Right ventricle myocardium superior (tissue), 1 donor: ENCODE data around the gene NKG7. TPM values are rescaled to one million over a fixed set of nuclear protein-coding genes. Genes with fewer than 3 reads are reported as not detected.
A peak's percentile ranks its signal among the peaks of the same experiment; 100 is the strongest.

Source experiments
- ATAC-seq: fragments of 200-7000 bp; cut with Tn5 transposase; one replicate; pipeline ENCODE4 v1.9.1; 2020; ENCODE audit warnings: mild to moderate bottlenecking; ENCODE audit not compliant: poor library complexity
- DNase-seq: peaks from one replicate; pipeline ENCODE4 v3.0.0-alpha.2; 2020
- intact Hi-C: fragments of 100-400 bp; cut with DNase I; formaldehyde crosslinking; loops from one replicate; pipeline ENCODE4 v1.11.2; 2022
- total RNA-seq: library from RNA; stranded (reverse); fragmentation: NEBNext Ultra II Directional; extraction: Animal tissue kit (Norgen Biotek cat#: 25700); gene quantifications from one replicate; pipeline ENCODE4 v1.2.1, GENCODE V29; 2021
- donor health status: DM: no; HTN: yes; CAD: no; lungs with severe emphysema.

The NKG7 gene
- total RNA-seq, 1 donor from 2014 or later: 2.3 TPM

DNA sequence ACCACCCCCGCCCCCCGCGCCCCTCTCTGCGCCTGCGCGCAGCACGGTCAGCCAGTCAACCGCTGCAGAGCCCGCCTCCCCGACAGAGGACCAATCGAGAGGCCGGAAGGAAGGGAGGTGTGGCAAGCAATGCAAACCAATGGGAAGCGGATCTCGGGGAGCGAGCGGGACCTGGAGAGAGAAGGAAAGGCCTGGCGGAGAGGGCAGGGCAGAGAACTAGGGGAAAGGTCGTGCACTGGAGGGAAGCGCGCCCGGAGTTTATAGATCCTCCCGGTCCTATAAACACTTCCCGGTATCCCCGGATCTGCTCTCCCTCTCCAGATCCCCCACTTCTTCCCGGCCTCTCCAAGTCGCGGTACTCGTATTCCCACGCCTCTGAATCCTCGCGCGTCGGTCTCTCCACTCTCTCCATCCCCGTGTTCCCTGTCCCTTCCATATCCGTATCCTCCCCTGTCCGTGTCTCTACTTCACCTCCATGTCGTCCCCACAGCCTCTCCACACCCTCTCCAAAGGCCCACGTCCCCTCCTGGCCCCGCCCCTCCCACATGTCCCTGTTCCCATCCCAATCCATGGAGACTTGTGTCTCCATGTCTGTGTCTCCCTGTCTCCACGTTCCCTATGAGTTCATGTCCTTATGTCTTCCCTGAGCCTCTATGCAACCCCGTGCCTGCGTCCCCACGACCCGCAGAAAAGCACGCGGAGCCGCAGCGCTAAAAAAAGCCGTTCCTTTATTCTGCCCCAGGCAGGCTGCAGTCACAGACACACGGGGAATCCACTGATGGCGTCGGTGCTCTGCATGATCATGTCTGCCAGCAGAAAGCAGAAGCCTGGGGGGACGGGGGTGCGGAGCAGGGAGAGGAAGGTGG, 5.8 kb downstream of the NKG7 start:
- intact Hi-C loops: no loop called here
- peak; percentile 99 for DNase-seq
- ATAC-seq: peak; percentile 79

- intact Hi-C loops: no loop called here
- ATAC-seq (no peak), DNase-seq (no peak)
Observed at GRCh38 chr19:51365965-51366388, 6.5 kb downstream of the NKG7 start, which contains the start of gene ETFB. TSS of gene ETFB (minus strand) at chr19:51366388. CDS start at chr19:51366326, 62 bp downstream.

DNA sequence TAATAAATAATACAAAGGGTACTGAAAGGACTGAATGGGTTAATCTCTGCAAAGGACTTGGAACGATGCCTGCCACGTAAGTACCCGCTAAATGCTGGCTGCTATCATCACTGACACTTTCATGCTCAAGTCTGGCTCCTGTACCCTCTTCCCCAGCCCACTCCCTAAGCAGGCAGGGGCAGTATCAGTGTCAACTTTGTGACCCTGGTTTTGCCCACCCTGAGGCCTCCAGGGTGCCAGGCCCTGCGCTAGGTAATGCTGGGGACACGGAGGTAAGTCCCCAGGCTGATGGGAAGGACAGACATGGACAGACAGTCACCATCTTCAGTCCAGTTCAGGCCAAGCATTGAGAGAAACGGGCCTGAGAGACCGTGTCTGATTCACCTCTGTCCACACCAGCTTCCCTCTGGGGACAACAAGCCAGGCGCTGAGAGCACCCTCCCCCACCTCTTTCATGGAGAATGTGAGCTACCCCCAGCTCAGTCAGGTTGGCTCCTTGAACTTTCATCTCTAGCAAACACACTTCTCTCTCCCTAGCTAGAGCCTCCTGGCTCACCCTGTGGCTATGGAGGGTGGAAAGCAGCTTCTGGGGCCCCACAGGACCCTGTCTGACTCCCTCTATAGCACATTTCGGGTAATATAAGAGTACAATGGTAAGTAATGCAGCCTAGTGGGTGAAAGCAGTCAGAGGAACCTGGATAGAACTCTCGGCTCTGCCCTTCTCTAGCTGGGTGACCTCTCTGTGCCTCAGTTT, 7.1 kb downstream of the NKG7 start:
- ATAC-seq (no peak), DNase-seq (peak; percentile 49)
- intact Hi-C loops: no loop called here

- DNase-seq (peak; percentile 36), ATAC-seq (no peak)
- intact Hi-C loops: no loop called here
Observed at GRCh38 chr19:51364200-51365106, 8.0 kb downstream of the NKG7 start.

DNA sequence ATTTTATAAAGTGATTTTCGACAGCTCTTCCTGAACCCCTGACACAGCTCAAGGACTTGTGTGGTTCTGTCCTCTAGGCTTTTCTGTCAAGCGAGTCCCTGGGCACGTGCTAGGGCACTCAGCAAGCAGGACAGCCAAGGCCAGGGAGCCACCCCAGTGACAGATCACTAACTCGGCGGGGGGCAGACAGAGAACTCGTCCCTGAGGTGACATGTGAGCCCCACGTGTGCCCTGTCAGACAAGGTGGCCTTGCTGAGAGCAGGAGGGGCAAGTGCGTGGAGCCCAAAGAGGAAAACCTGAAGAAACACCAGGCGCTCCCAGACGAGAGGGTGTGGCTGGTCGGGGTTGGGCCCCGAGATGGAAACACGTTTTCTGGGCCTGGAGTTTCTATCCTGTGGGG, 11.2 kb downstream of the NKG7 start:
- intact Hi-C loops: no loop called here
- DNase-seq (peak; percentile 33), ATAC-seq (no peak)

GRCh38 chr19:51359294-51359693, 13.2 kb downstream of the NKG7 start:
- no peak for ATAC-seq

GRCh38 chr19:51357952-51358351, 14.5 kb downstream of the NKG7 start:
- peak; percentile 25 for DNase-seq
- no peak for ATAC-seq
- intact Hi-C loops: no loop called here

More at GRCh38 chr19:51359294-51359693, 13.2 kb downstream of the NKG7 start:
- intact Hi-C loops: no loop called here
- no peak for DNase-seq

- ATAC-seq (no peak), DNase-seq (peak; percentile 10)
- intact Hi-C loops: no loop called here
Observed at GRCh38 chr19:51356159-51356801, 16.2 kb downstream of the NKG7 start.

DNA sequence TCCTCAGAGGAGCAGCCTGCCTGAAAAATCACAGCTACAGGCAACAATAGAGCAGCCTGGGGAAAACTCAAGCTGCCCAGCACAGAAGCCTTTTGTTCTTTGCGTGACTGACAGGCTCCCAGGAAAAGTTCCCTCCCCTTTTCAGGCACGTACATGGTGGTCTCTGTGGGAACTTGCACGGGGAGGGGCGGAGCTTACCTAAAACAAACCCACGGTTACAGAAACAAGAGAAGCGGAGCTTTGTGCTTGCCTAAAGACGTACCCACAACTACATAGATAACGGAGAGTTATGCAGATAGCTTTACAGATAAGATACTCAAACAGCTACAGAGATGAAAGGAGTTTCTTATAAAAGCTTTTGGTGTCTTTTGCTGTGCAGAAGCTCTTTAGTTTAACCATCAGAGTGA, 17.7 kb downstream of the NKG7 start:
- intact Hi-C loops: no loop called here
- DNase-seq: no peak
- no peak for ATAC-seq

DNA sequence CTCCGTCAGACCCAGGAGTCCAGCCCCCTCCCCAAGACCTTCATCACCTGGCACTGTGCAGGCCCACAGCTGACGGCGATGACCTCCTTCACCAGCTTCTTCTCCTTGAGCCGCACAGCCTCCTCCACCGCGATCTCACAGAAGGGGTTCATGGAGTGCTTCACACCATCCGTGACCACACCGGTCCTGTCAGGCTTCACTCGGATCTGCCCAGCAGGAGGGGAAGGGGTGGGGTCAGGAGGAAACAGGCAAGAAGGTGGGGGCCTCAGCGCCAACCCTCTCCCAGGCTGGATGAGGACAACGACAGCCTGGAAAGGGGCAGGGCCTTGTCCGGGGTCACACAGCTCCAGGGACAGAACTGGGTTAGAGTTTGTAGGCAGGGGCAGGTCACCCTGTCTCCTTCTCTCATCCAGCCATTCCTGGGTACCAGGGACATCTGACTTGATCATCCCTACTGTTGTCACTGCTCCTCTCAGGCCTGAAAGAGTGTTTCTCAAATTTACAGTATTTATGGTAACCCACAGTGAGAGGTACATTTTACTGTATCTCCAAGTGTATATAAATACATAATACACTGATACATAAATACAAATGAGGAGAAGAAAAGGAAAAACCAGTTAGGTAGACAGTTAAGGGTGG, 18.2 kb downstream of the NKG7 start:
- no peak for ATAC-seq
- peak; percentile 10 for DNase-seq
- intact Hi-C loops: no loop called here

DNA sequence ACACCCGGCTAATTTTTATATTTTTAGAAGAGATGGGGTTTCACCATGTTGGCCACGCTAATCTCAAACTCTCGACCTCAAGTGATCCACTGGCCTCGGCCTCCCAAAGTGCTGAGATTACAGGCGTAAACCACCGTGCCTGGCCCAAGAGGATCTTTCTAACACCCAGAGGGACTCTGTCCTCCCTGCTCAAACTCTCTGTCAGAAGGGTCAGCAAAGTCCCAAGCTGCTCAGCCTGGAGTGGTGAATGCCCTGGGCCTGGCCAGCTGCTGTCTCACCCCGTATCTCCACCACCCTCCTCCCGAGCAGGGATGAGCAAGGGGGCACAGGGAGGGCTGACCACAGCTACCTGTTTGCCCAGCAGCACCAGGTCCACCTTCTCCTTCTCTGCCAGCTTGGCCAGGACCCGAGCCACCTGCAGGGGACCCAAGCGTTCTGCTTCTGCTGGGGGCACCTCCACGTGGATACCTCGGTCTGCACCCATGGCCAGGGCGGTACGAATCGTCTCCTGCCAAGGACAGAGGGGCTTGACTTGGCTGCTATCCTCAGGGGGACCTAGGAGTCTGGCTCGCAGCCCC, 19.6 kb downstream of the NKG7 start:
- ATAC-seq (no peak), DNase-seq (peak; percentile 24)
- intact Hi-C loops: no loop called here

DNA sequence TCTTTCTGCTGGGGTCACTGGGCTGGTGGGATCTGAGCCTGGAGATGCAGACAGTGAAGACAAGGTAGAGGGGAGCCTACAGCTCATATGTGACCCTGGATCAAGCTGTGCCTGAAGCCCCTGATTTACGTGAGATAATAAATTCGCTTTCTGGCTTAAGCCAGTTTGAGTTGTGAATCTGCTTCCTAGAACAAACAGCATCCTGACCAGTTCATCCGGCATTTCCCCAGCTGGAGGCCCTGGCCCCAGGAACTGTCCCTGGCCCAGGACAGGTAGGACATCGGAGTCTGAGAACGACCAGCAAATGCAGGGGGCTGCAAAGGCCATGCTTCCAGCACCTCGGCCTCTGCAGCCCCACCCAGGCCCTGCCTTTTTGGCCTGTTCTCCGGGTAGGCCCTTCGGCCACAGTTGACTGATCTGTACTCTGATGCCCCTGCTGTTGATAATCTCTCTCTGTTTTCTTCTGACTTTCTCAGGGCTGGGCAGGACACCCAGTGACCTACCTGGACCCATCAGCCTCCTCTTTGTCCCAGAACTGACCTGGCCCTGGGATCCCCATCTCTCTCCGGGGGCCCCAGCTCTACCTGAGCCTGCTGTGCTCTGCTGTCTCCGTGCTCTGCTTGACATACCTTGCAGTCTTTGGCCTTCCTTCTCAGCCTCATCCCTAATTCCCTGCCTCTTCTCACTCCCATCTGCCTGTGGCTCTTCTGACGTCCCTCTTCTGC, 21.0 kb downstream of the NKG7 start:
- intact Hi-C loops: no loop called here
- ATAC-seq (no peak), DNase-seq (no peak)

DNA sequence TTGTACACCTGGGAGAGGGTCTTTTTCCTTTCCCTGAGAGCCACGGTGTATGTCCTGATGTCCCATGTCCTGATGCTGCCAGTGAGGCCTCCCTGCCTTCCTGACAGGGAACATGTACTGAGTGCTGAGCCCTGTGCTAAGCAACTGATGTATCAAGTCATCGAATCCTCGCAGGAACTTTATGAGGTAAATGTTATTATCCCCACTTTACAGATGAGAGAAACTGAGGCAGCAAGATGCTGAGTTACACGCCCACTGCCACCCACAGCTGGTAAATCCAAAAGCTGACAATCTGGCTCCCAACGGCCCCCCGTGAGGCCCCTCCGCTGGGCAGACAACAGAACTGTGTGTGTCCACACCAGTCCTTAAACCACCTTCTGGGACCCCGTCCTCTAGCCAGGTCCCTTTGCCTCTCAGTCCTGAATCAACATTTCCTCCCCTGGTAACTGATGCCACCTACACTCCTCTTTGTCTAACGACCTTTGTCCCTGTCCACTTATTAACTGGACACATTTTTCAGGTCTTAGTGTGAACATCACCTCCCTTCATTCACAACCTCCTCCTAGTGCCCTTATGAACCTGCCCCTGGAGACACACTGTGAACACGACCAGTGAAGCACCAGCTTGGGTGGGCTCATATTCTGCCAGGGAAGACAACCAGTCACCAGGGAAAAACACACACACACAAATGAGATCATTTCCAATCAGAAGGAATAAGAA, 25.1 kb downstream of the NKG7 start:
- intact Hi-C loops: no loop called here
- DNase-seq (peak; percentile 23), ATAC-seq (no peak)

DNA sequence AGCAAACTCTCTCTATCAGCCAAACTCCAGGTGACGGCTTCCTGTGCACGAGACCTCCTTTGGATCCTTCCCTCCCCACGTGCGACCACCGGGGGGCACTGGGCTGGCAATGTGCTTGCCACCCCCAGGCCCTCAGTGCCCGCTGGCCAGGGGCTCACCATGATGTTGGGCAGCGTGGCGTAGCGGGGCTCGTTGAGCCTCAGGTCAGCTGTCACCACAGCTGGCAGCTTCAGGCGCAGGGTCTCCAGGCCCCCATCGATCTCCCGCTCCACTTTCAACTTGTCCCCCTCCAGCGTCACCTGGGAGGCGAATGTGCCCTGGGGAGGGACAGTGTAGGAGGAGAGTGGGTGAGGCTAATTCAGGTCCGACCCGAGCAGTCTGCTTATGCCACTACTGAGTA, 25.7 kb downstream of the NKG7 start:
- intact Hi-C loops: no loop called here
- DNase-seq (peak; percentile 35), ATAC-seq (no peak)

DNA sequence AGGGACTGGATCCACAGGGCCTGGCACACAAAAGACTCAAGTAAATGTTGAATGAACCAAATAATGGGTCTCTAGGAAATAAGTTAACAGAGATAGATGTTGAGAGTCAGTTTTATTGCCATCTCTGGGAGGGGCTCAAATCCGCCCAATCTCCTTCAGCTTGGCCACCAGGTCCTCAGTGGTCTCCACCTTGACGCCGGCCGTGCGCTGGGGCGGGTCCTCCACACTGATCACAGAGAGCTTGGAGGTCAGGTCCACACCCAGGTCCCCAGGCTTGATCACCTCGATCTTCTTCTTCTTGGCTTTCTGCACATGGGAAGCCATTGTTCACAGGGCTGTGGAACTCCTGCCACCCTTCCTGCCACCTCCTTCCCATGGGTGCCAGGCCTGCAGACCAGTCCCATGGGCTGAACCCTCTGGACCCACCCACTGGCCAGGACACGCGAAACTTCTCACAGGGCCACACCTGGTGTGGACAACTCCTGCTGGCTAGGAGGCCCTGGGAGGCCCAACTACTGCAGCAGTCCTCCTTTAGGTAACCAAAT, 27.3 kb downstream of the NKG7 start:
- DNase-seq (peak; percentile 19), ATAC-seq (no peak)
- intact Hi-C loops: no loop called here
